GM21576 (cell line): ENCODE results near the gene PTPRB.

Experiments used
- ATAC-seq: cut with Tn5 transposase; IDR thresholded peaks from one replicate; pipeline ENCODE4 v1.9.1; 2021; ENCODE audit warnings: mild to moderate bottlenecking, moderate library complexity; ENCODE audit not compliant: unreplicated experiment

PTPRB gene

DNA sequence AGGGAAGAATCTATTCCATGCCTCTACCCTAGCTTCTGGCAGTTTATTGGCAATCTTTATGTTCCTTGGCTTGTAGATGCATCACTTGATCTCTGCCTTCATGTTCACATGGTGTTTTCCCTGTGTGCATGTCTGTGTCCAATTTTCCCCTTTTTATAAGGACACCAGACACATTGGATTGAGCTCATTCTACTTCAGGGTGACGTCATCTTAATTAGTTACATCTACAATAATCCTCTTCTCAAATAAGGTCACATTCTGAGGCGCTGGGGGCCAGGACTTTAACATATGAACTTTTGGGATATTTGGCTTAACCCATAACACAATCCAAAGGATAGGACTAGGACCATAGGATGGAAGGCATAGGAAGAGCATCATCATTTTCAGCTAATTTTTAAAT, 169.8 kb downstream of the PTPRB start:
- no peak for ATAC-seq

DNA sequence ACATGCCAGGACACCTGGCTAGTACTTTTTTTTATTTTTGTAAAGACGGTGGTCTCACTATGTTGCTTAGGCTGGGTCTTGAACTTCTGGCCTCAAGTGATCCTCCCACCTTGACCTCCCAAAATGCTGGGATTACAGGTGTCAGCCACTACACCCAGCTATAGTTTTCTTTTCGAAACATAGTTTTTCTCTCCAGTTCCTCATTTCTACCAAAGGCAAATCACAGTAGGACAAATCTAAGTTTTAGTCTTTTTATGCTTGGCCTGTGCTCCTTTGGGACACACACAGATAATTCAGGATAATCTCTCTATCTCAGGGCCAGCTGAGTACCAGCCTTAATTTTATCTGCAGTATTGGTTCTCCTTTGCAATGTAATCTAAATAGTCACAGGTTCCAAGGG, 170.5 kb downstream of the PTPRB start:
- no peak for ATAC-seq
